Vagina (tissue), 2 donors: ENCODE measurements around the gene PARP12. TPM values are rescaled to one million over a fixed set of nuclear protein-coding genes. Genes with fewer than 3 reads are reported as not detected.

Source experiments
- DNase-seq, 2 donors: peaks; one replicate each; pipeline ENCODE4 v3.0.0-alpha.2; 2017; ENCODE audit errors: extremely low spot score in 2 of 2
- H3K27ac ChIP-seq: fragments of 200-600 bp; sonication (generic); one replicate; pipeline ENCODE4 v1.5.1; 2019
- H3K27me3 ChIP-seq: fragments of 200-600 bp; sonication (generic); one replicate; pipeline ENCODE4 v1.5.1; 2019
- H3K36me3 ChIP-seq, 2 donors: fragments of 200-600 bp; sonication (generic); one replicate each; pipeline ENCODE4 v1.5.1; 2017 to 2019
- H3K4me1 ChIP-seq: fragments of 200-600 bp; sonication (generic); one replicate; pipeline ENCODE4 v1.5.1; 2019
- H3K4me3 ChIP-seq, 2 donors: fragments of 200-600 bp; sonication (generic); 1 replicate in 1 of 2; 2 replicates in 1 of 2; pipeline ENCODE4 v1.5.1; 2016 to 2019
- H3K9me3 ChIP-seq: fragments of 200-600 bp; sonication (generic); one replicate; pipeline ENCODE4 v1.5.1; 2019
- POLR2A ChIP-seq, 2 donors: fragments of 450-650 bp; IDR thresholded peaks; one replicate each; pipeline ENCODE4 v1.6.1; 2017; ENCODE audit warnings: antibody characterized with exemption in 2 of 2, mild to moderate bottlenecking in 2 of 2, moderate library complexity in 2 of 2
- POLR2AphosphoS5 ChIP-seq, 2 donors: sonication (generic); formaldehyde crosslinking; IDR thresholded peaks; one replicate each; pipeline ENCODE4 v1.9.0; 2017; ENCODE audit warnings: antibody characterized with exemption in 2 of 2, mild to moderate bottlenecking in 2 of 2, low read depth in 1 of 2; ENCODE audit not compliant: insufficient read depth in 1 of 2
- intact Hi-C: fragments of 100-400 bp; cut with DNase I; formaldehyde crosslinking; loops from one replicate; pipeline ENCODE4 v1.15.1; 2023
- total RNA-seq: library from RNA; depleted of rRNA; stranded (reverse); fragments of >200 nt; gene quantifications from one replicate; pipeline ENCODE4 v1.2.3, GENCODE V29; 2016
- TF ChIP-seq, protein P1 (sequence below), 3 experiments: fragments of 450-650 bp in 2 of 3; fragments of 200-600 bp in 1 of 3; sonication (generic) in 1 of 3; IDR thresholded peaks; one replicate each; pipeline ENCODE4 v1.5.1; 2017 to 2019; ENCODE audit warnings: antibody characterized with exemption in 3 of 3, mild to moderate bottlenecking in 2 of 3, moderate library complexity in 2 of 3

Gene PARP12
- total RNA-seq, 1 donor from 2014 or later: 42.2 TPM

DNA sequence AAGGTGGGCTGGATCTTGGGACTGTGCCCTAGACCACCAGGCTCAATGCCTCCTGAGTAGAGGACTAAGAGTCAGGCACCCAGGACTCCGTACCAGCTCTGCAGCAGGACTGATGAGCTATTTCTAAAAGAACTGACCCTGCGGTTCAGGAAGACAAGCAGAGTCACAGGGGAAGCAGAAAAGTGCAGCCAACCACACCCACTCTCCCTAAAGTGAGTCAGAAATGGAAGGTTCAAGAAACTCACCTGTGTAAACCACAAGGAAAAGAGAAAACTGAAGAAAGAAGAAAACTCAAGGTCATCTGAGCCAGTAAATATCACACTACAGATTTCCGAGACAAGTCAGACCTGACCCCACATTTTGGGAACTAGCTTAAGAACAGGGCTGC lies 2.5 kb downstream of the PARP12 start:
- peak overlapping the region; percentile 95 for H3K27ac ChIP-seq
- H3K4me3 ChIP-seq: no peak overlapping the region
- no peaks in the 10 kb centered on the region for H3K36me3 ChIP-seq
- no peaks in the 10 kb centered on the region for H3K27me3 ChIP-seq
- intact Hi-C loops: no loop called here
- no peak for DNase-seq
- TF ChIP-seq POLR2AphosphoS5 (IDR thresholded peaks at IDR 0.05; ENCODE audit: insufficient read depth in 1 of 2, low read depth in 1 of 2): no peak
- no peak for TF ChIP-seq POLR2A (IDR thresholded peaks at IDR 0.05)
- TF ChIP-seq, protein P1, sequence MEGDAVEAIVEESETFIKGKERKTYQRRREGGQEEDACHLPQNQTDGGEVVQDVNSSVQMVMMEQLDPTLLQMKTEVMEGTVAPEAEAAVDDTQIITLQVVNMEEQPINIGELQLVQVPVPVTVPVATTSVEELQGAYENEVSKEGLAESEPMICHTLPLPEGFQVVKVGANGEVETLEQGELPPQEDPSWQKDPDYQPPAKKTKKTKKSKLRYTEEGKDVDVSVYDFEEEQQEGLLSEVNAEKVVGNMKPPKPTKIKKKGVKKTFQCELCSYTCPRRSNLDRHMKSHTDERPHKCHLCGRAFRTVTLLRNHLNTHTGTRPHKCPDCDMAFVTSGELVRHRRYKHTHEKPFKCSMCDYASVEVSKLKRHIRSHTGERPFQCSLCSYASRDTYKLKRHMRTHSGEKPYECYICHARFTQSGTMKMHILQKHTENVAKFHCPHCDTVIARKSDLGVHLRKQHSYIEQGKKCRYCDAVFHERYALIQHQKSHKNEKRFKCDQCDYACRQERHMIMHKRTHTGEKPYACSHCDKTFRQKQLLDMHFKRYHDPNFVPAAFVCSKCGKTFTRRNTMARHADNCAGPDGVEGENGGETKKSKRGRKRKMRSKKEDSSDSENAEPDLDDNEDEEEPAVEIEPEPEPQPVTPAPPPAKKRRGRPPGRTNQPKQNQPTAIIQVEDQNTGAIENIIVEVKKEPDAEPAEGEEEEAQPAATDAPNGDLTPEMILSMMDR (IDR thresholded peaks at IDR 0.05): no peak
- H3K4me1 ChIP-seq: peaks cover 31% of the 10 kb centered on the region
- H3K9me3 ChIP-seq: no peaks in the 10 kb centered on the region

DNA sequence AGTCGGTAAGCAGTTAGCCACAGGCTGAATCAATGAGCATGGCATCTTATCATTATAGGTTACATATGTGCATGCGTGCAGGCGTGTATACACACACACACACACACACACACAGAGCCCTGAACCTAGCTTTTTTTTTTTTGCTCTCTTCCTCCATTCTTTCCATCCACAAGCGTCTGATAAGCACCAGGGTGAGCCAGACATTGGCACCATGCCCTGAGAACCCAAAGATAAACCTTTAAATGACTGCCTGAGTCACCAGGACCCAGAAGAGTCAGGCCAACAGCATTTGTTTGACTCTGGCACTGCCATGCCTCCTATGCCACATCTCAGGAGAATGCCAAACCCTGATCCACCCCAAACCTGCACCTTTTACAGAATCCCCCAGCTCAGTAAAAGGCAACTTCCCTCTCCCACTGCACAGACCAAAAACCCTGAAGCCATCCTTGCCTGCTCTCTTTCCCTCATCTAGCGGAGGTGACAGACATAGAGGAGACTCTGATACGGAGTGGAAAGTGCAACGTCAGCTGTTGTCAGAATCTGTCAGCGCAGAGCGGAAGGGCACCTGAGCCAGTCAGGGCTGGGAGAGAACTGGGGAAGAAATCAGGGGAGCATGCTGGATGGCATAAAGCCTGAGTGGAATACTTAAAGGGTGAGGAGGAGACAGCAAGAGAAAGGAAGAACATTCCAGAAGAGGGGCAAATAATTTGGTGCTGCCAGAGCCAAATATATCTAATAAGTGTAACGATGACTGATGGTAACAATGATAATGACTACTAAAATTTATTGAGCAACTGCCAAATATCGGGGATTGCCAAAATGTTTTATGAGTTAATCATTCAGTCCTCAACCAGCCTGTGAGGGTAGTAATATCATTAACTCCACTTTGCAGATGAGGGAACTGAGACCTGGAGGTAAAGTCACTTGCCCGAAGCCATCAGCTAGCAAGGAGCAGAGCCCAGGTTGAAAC lies 3.2 kb downstream of the PARP12 start:
- TF ChIP-seq, protein P1 (IDR thresholded peaks at IDR 0.05): no peak
- TF ChIP-seq POLR2A (IDR thresholded peaks at IDR 0.05) (no peak), POLR2AphosphoS5 (IDR thresholded peaks at IDR 0.05; ENCODE audit: insufficient read depth in 1 of 2, low read depth in 1 of 2) (no peak)
- intact Hi-C loops: no loop called here
- H3K36me3 ChIP-seq: no peaks in the 10 kb centered on the region
- no peaks in the 10 kb centered on the region for H3K9me3 ChIP-seq
- H3K27ac ChIP-seq: peak overlapping the region; percentile 16
- H3K4me1 ChIP-seq: peaks cover 31% of the 10 kb centered on the region
- H3K27me3 ChIP-seq: no peaks in the 10 kb centered on the region
- no peak overlapping the region for H3K4me3 ChIP-seq
- DNase-seq: peak in 1 of 2 donors; percentile 79

DNA sequence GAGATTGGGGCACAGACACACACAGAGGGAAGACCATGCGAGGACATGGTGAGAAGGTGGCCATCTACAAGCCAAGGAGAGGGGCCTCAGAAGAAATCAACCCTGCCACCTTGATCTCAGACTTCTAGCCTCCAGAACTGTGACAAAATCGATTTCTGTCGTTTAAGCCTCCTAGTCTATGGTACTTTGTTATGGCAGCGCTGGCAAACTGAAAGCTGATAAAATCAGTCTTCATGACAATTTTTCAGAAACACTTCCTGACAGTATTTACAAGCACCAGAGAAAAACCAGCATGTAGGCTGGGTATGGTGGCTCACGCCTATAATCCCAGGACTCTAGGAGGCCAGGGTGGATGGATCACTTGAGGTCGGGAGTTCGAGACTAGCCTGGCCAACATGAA lies 4.2 kb downstream of the PARP12 start:
- H3K36me3 ChIP-seq: peaks cover 0 to 6% of the 10 kb centered on the region in 2 donors
- H3K9me3 ChIP-seq: no peaks in the 10 kb centered on the region
- no peak overlapping the region for H3K27ac ChIP-seq
- intact Hi-C loops: no loop called here
- no peak overlapping the region for H3K4me3 ChIP-seq
- DNase-seq: peak in 1 of 2 donors; percentile 29
- H3K4me1 ChIP-seq: peaks cover 31% of the 10 kb centered on the region
- no peaks in the 10 kb centered on the region for H3K27me3 ChIP-seq
- TF ChIP-seq POLR2AphosphoS5 (IDR thresholded peaks at IDR 0.05; ENCODE audit: insufficient read depth in 1 of 2, low read depth in 1 of 2) (no peak), POLR2A (IDR thresholded peaks at IDR 0.05) (no peak)
- TF ChIP-seq, protein P1 (IDR thresholded peaks at IDR 0.05): no peak

DNA sequence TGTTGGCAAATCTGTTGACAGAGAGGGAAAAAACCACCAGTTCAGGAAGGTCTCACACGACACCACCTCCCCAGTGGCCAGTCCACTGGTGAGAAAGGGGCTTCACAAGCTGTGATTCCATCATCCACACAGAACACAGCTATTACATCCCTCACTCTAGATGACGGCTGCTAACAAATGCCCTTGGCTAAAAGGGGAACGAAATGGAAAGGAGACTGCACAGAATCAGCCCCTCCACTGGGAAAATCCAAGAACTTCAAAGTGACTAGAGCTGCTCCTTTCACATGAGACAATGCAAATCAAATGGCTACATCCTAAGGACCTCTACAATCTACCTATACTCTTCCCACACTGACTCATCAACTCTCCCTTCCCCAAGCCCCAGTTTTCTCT lies 5.6 kb downstream of the PARP12 start:
- Histone ChIP-seq H3K36me3 (peaks cover 0 to 6% of the 10 kb centered on the region in 2 donors), H3K27ac (no peak overlapping the region), H3K9me3 (no peaks in the 10 kb centered on the region), H3K4me1 (peaks cover 30% of the 10 kb centered on the region), H3K27me3 (no peaks in the 10 kb centered on the region), H3K4me3 (no peak overlapping the region)
- DNase-seq: peak in 1 of 2 donors; percentile 34
- TF ChIP-seq, protein P1 (IDR thresholded peaks at IDR 0.05): no peak
- TF ChIP-seq POLR2AphosphoS5 (IDR thresholded peaks at IDR 0.05; ENCODE audit: insufficient read depth in 1 of 2, low read depth in 1 of 2) (no peak), POLR2A (IDR thresholded peaks at IDR 0.05) (no peak)
- intact Hi-C loops: no loop called here
